ENCODE results near the gene TNS3.

- TF ChIP-seq, protein P1, sequence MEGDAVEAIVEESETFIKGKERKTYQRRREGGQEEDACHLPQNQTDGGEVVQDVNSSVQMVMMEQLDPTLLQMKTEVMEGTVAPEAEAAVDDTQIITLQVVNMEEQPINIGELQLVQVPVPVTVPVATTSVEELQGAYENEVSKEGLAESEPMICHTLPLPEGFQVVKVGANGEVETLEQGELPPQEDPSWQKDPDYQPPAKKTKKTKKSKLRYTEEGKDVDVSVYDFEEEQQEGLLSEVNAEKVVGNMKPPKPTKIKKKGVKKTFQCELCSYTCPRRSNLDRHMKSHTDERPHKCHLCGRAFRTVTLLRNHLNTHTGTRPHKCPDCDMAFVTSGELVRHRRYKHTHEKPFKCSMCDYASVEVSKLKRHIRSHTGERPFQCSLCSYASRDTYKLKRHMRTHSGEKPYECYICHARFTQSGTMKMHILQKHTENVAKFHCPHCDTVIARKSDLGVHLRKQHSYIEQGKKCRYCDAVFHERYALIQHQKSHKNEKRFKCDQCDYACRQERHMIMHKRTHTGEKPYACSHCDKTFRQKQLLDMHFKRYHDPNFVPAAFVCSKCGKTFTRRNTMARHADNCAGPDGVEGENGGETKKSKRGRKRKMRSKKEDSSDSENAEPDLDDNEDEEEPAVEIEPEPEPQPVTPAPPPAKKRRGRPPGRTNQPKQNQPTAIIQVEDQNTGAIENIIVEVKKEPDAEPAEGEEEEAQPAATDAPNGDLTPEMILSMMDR (IDR thresholded peaks at IDR 0.05; ENCODE audit: low read depth, low read length, poor library complexity, severe bottlenecking): no peak
- no peak for TF ChIP-seq EZH2phosphoT487 (IDR thresholded peaks at IDR 0.05; ENCODE audit: borderline replicate concordance, low read length)
Measured at GRCh38 chr7:47458486-47458885, 123.4 kb downstream of the TNS3 start.

Measured in DOHH2 (cell line).